ENCODE data around the gene AIF1.

Gene AIF1

DNA sequence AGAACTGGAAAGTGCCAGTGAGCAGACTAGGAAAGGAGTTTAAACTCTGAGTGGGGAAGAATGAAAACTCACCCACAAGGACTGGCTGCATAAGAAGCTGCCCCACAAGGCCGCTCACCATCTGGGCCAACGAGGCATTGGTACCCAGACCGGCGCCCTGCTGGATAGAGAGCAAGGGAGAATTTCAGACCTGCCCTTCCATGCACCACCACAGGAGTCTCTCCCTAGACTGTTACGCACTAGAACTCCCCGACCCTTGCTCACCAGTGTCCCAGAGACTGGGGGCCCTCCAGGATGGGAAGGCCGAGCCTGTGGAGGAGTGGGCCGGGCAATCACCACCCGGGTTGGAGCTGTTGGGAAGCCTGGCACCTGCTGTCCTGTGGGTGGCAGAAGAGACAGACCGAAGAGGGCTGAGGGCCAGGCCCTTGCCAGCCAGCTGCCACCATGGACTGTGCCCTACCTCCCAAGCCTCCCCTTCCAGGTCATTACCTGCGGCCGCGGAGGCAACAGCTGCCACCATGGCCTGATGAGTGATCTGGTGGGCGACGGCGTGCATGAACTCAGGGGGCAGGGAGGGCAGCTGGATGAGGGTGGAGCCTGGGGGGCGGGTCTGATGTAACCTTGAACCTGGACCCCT is 28.9 kb downstream of the AIF1 start:
- Histone ChIP-seq H2BK15ac (ENCODE audit: low read length) (no peak overlapping the region), H3K14ac (ENCODE audit: low read length) (no peak overlapping the region), H3K4ac (ENCODE audit: low read length) (no peak overlapping the region), H3K36me3 (replicated peaks in 1 of 2; ENCODE audit: control insufficient read depth in 2 of 2, insufficient read depth in 2 of 2, low read length in 2 of 2) (peaks cover 79 to 95% of the 10 kb centered on the region in 2 donors), H3K4me3 (ENCODE audit: low read length in 2 of 2) (no peak overlapping the region), H2BK5ac (ENCODE audit: low read length) (no peak overlapping the region), H2BK12ac (ENCODE audit: low read length) (no peak overlapping the region), H2AK5ac (ENCODE audit: low read depth, low read length) (no peak overlapping the region), H3K4me1 (ENCODE audit: control insufficient read depth in 2 of 2, insufficient read depth in 1 of 2, low read depth in 1 of 2, low read length in 2 of 2) (no peaks in the 10 kb centered on the region), H3K23ac (ENCODE audit: low read depth, low read length, poor library complexity) (peak overlapping the region; percentile 77), H3K9me3 (replicated peaks in 1 of 2; ENCODE audit: control insufficient read depth in 2 of 2, insufficient read depth in 1 of 2, low read depth in 1 of 2, low read length in 2 of 2) (no peaks in the 10 kb centered on the region), H3K27ac (replicated peaks; ENCODE audit: low read length) (no peak overlapping the region), H4K8ac (ENCODE audit: low read depth, low read length) (no peak overlapping the region), H3K79me1 (ENCODE audit: low read depth, low read length) (peaks cover 1% of the 10 kb centered on the region), H4K91ac (ENCODE audit: low read depth, low read length, poor library complexity) (no peak overlapping the region), H2BK120ac (ENCODE audit: low read depth, low read length) (no peak overlapping the region), H2AFZ (ENCODE audit: low read length) (no peak overlapping the region), H3K27me3 (ENCODE audit: control insufficient read depth in 3 of 3, insufficient read depth in 3 of 3, low read depth in 1 of 3, low read length in 3 of 3) (no peaks in the 10 kb centered on the region), H3K18ac (ENCODE audit: low read length) (no peak overlapping the region), H3K4me2 (ENCODE audit: insufficient read depth, low read length, poor library complexity, severe bottlenecking) (no peak overlapping the region), H3K9ac (ENCODE audit: low read depth, low read length, poor library complexity) (no peak overlapping the region)
- no CpG with 5 or more reads among the region's 17 CpGs for WGBS, 2 donors (ENCODE audit: extremely low coverage in 2 of 2, insufficient read length in 2 of 2, insufficient replicate concordance in 1 of 2)
- no peak for DNase-seq (ENCODE audit: low spot score)

DNA sequence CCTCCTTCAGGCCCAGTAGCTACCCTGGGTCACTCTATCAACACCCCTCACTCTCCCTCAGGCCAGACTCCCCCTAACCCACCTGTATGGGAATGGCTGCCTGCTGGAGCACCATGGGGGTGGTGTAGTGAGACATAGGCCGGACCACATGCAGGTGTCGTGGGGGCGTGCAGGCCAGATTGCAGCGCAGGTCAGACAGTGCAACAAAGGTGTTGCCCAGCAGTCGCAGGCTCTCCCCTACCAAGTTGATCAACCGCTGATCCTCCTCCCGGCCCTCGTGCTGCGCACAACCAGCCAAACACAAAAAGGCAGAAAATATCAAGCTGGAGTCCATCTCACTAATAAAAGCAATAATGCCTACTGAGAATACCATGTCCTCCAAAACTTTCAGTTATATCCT is 30.3 kb downstream of the AIF1 start:
- H3K27me3 ChIP-seq (ENCODE audit: control insufficient read depth in 3 of 3, insufficient read depth in 3 of 3, low read depth in 1 of 3, low read length in 3 of 3), result no peaks in the 10 kb centered on the region
- H3K18ac ChIP-seq (ENCODE audit: low read length), result no peak overlapping the region
- H3K9me3 ChIP-seq (replicated peaks in 1 of 2; ENCODE audit: control insufficient read depth in 2 of 2, insufficient read depth in 1 of 2, low read depth in 1 of 2, low read length in 2 of 2), result no peaks in the 10 kb centered on the region
- no peak overlapping the region for H3K4me3 ChIP-seq (ENCODE audit: low read length in 2 of 2)
- no peak overlapping the region for H3K14ac ChIP-seq (ENCODE audit: low read length)
- no peak overlapping the region for H3K4me2 ChIP-seq (ENCODE audit: insufficient read depth, low read length, poor library complexity, severe bottlenecking)
- H3K36me3 ChIP-seq (replicated peaks in 1 of 2; ENCODE audit: control insufficient read depth in 2 of 2, insufficient read depth in 2 of 2, low read length in 2 of 2), result peaks cover 74 to 95% of the 10 kb centered on the region in 2 donors
- H2BK15ac ChIP-seq (ENCODE audit: low read length), result no peak overlapping the region
- no peak overlapping the region for H2BK5ac ChIP-seq (ENCODE audit: low read length)
- H3K9ac ChIP-seq (ENCODE audit: low read depth, low read length, poor library complexity), result peak overlapping the region; percentile 66
- no peak overlapping the region for H3K4ac ChIP-seq (ENCODE audit: low read length)
- no peak overlapping the region for H2BK120ac ChIP-seq (ENCODE audit: low read depth, low read length)
- H3K4me1 ChIP-seq (ENCODE audit: control insufficient read depth in 2 of 2, insufficient read depth in 1 of 2, low read depth in 1 of 2, low read length in 2 of 2), result no peaks in the 10 kb centered on the region
- WGBS, 2 donors (ENCODE audit: extremely low coverage in 2 of 2, insufficient read length in 2 of 2, insufficient replicate concordance in 1 of 2), result no CpG with 5 or more reads among the region's 9 CpGs
- peak overlapping the region; percentile 44 for H3K23ac ChIP-seq (ENCODE audit: low read depth, low read length, poor library complexity)
- no peak overlapping the region for H3K27ac ChIP-seq (replicated peaks; ENCODE audit: low read length)
- no peak overlapping the region for H2BK12ac ChIP-seq (ENCODE audit: low read length)
- no peak overlapping the region for H2AFZ ChIP-seq (ENCODE audit: low read length)
- no peak for DNase-seq (ENCODE audit: low spot score)
- H4K91ac ChIP-seq (ENCODE audit: low read depth, low read length, poor library complexity), result no peak overlapping the region
- no peak overlapping the region for H4K8ac ChIP-seq (ENCODE audit: low read depth, low read length)
- no peak overlapping the region for H2AK5ac ChIP-seq (ENCODE audit: low read depth, low read length)
- H3K79me1 ChIP-seq (ENCODE audit: low read depth, low read length), result peaks cover 1% of the 10 kb centered on the region

DNA sequence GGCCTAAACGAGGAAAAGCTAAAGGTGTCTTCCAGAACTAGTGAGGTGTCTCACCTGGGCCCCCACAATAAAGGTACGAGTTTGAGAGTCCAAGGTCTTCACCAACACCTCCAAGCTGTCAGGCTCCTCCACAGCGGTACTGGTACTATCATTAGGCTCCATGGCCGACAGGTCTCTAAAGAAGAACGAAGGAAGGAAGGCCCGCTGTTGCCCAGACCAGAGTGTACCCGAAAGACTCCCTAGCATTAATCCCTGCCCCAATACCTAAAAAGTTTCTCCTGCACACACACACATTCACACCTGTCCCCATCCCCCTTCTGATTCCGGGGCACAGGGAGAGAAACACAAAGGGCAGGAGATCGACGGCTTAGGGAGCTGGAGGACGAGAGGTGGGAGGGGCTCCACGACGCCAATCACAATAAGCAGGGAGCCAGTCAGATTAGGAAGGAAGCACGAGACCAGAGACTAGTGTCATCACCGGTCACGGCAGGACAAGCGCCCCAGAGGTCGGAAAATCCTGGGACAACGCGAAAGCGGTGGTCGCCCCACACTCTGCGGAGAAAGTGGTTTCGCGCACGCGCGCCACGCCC is 36.7 kb downstream of the AIF1 start:
- H2AK5ac ChIP-seq (ENCODE audit: low read depth, low read length), result no peak overlapping the region

DNA sequence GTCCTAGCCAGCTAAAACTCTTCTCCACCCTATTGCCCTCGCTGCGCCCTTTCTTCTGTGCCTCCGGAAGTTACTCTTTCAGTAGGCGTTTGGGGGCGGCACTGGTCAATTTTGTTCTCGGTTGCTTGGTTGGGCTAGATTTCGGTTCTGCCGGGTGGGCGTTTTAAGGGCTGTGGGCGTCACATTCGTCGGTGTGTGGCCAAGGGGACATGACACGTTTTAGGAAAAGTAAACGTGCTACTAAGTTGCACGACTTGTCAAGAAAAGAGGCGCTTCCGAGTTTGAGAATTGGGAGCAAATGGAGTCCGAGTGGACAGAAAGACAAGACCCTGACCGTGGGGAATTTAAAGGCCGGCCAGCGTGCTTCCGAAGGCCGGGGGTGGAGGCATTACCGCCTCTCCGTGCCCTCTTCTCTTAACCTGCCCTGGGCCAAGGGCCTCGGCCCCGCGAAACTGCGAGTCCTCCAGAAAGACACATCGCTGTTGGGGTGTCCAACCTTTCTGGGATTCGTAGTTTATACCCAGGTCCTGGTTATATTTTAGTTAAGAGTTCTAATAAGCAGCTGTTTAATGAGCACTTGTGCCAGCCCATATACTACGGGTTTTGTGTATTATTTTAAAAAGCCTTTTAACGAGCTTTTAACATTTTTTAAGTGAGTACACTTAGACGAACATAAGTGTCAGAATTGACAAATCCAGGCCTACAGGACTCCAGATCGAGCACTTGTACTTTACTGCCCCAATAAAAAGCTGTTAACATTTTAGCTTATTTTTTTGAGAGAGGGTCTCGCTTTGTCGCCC is 38.1 kb downstream of the AIF1 start:
- peak; percentile 21 for DNase-seq (ENCODE audit: low spot score)
- H2BK12ac ChIP-seq (ENCODE audit: low read length), result no peak overlapping the region
- WGBS, 2 donors (ENCODE audit: extremely low coverage in 2 of 2, insufficient read length in 2 of 2, insufficient replicate concordance in 1 of 2), result no CpG with 5 or more reads among the region's 37 CpGs

More for the DNA sequence above, 36.7 kb downstream of the AIF1 start:
- Histone ChIP-seq H3K79me1 (ENCODE audit: low read depth, low read length) (peaks cover 2% of the 10 kb centered on the region), H2BK15ac (ENCODE audit: low read length) (peak overlapping the region; percentile 32), H3K18ac (ENCODE audit: low read length) (peak overlapping the region; percentile 96), H3K4me3 (ENCODE audit: low read length in 2 of 2) (peak overlapping the region; percentile 80 to 93), H2BK120ac (ENCODE audit: low read depth, low read length) (peak overlapping the region; percentile 81), H3K27me3 (ENCODE audit: control insufficient read depth in 3 of 3, insufficient read depth in 3 of 3, low read depth in 1 of 3, low read length in 3 of 3) (no peaks in the 10 kb centered on the region), H3K14ac (ENCODE audit: low read length) (peak overlapping the region; percentile 95), H4K91ac (ENCODE audit: low read depth, low read length, poor library complexity) (peak overlapping the region; percentile 66), H3K23ac (ENCODE audit: low read depth, low read length, poor library complexity) (peak overlapping the region; percentile 97), H3K4ac (ENCODE audit: low read length) (no peak overlapping the region), H3K4me2 (ENCODE audit: insufficient read depth, low read length, poor library complexity, severe bottlenecking) (peak overlapping the region; percentile 68), H3K9me3 (replicated peaks in 1 of 2; ENCODE audit: control insufficient read depth in 2 of 2, insufficient read depth in 1 of 2, low read depth in 1 of 2, low read length in 2 of 2) (no peaks in the 10 kb centered on the region), H3K36me3 (replicated peaks in 1 of 2; ENCODE audit: control insufficient read depth in 2 of 2, insufficient read depth in 2 of 2, low read length in 2 of 2) (peaks cover 28 to 51% of the 10 kb centered on the region in 2 donors), H2AFZ (ENCODE audit: low read length) (peak overlapping the region; percentile 88), H4K8ac (ENCODE audit: low read depth, low read length) (no peak overlapping the region), H3K4me1 (ENCODE audit: control insufficient read depth in 2 of 2, insufficient read depth in 1 of 2, low read depth in 1 of 2, low read length in 2 of 2) (peaks cover 2 to 11% of the 10 kb centered on the region in 2 donors), H2BK5ac (ENCODE audit: low read length) (peak overlapping the region; percentile 96), H3K9ac (ENCODE audit: low read depth, low read length, poor library complexity) (peak overlapping the region; percentile 95), H2BK12ac (ENCODE audit: low read length) (no peak overlapping the region), H3K27ac (replicated peaks; ENCODE audit: low read length) (peak overlapping the region; percentile 98)
- WGBS, 2 donors (ENCODE audit: extremely low coverage in 2 of 2, insufficient read length in 2 of 2, insufficient replicate concordance in 1 of 2), result no CpG with 5 or more reads among the region's 29 CpGs
- DNase-seq (ENCODE audit: low spot score), result no peak

More for the DNA sequence above, 38.1 kb downstream of the AIF1 start:
- Histone ChIP-seq H3K4me1 (ENCODE audit: control insufficient read depth in 2 of 2, insufficient read depth in 1 of 2, low read depth in 1 of 2, low read length in 2 of 2) (peaks cover 2 to 11% of the 10 kb centered on the region in 2 donors), H3K9ac (ENCODE audit: low read depth, low read length, poor library complexity) (peak overlapping the region; percentile 68), H3K4me3 (ENCODE audit: low read length in 2 of 2) (peak overlapping the region; percentile 80 to 93), H2AFZ (ENCODE audit: low read length) (peak overlapping the region; percentile 88), H3K27me3 (ENCODE audit: control insufficient read depth in 3 of 3, insufficient read depth in 3 of 3, low read depth in 1 of 3, low read length in 3 of 3) (no peaks in the 10 kb centered on the region), H2BK15ac (ENCODE audit: low read length) (no peak overlapping the region), H3K4me2 (ENCODE audit: insufficient read depth, low read length, poor library complexity, severe bottlenecking) (peak overlapping the region; percentile 82), H4K8ac (ENCODE audit: low read depth, low read length) (no peak overlapping the region), H2AK5ac (ENCODE audit: low read depth, low read length) (peak overlapping the region; percentile 73), H2BK120ac (ENCODE audit: low read depth, low read length) (no peak overlapping the region), H3K4ac (ENCODE audit: low read length) (no peak overlapping the region), H3K14ac (ENCODE audit: low read length) (no peak overlapping the region), H4K91ac (ENCODE audit: low read depth, low read length, poor library complexity) (peak overlapping the region; percentile 60), H3K18ac (ENCODE audit: low read length) (peak overlapping the region; percentile 96), H3K36me3 (replicated peaks in 1 of 2; ENCODE audit: control insufficient read depth in 2 of 2, insufficient read depth in 2 of 2, low read length in 2 of 2) (peaks cover 24 to 52% of the 10 kb centered on the region in 2 donors), H3K79me1 (ENCODE audit: low read depth, low read length) (peaks cover 6% of the 10 kb centered on the region), H3K23ac (ENCODE audit: low read depth, low read length, poor library complexity) (peak overlapping the region; percentile 97), H2BK5ac (ENCODE audit: low read length) (peak overlapping the region; percentile 96), H3K9me3 (replicated peaks in 1 of 2; ENCODE audit: control insufficient read depth in 2 of 2, insufficient read depth in 1 of 2, low read depth in 1 of 2, low read length in 2 of 2) (no peaks in the 10 kb centered on the region), H3K27ac (replicated peaks; ENCODE audit: low read length) (peak overlapping the region; percentile 98)
